K562 (cell line): ENCODE measurements around the gene GABPB2. TPM values are rescaled to one million over a fixed set of nuclear protein-coding genes. Genes with fewer than 3 reads are reported as not detected.

Experiments used
- AFF1 ChIP-seq, 2 experiments: fragments of 450-650 bp; IDR thresholded peaks; 2 replicates each; pipeline ENCODE4 v1.6.1; 2018; ENCODE audit warnings: mild to moderate bottlenecking in 2 of 2, low read depth in 1 of 2; ENCODE audit not compliant: partially characterized antibody in 2 of 2
- ATF3 ChIP-seq, 2 experiments: fragments of 450-650 bp in 1 of 2; sonication (generic) in 1 of 2; formaldehyde crosslinking in 1 of 2; IDR thresholded peaks in 1 of 2; conservative IDR thresholded peaks in 1 of 2; 2 replicates each; pipeline versions ENCODE4 v1.6.1 to v1.8.1; 2016 to 2023; ENCODE audit warnings: mild to moderate bottlenecking in 2 of 2, moderate library complexity in 2 of 2, inconsistent platforms in 1 of 2, missing genetic modification reagents in 1 of 2
- BRD9 ChIP-seq: fragments of 450-650 bp; IDR thresholded peaks from 2 replicates; pipeline ENCODE4 v1.6.1; 2018; ENCODE audit warnings: low read depth; ENCODE audit not compliant: partially characterized antibody
- C11orf30 ChIP-seq: fragments of 450-650 bp; IDR thresholded peaks from 2 replicates; pipeline ENCODE4 v1.6.1; 2016; ENCODE audit warnings: low read depth, mild to moderate bottlenecking
- CBX5 ChIP-seq: IDR thresholded peaks from 2 replicates; pipeline ENCODE4 v1.6.1; 2014; ENCODE audit warnings: low read depth, borderline replicate concordance
- CGGBP1 ChIP-seq: fragments of 250-450 bp; sonication (Bioruptor Pico); IDR thresholded peaks from 2 replicates; pipeline ENCODE4 v1.9.0; 2021; ENCODE audit warnings: mild to moderate bottlenecking
- DPF2 ChIP-seq: fragments of 450-650 bp; IDR thresholded peaks from 2 replicates; pipeline ENCODE4 v1.6.1; 2016
- EGR1 ChIP-seq: fragments of 450-650 bp; conservative IDR thresholded peaks from 2 replicates; pipeline ENCODE4 v1.6.1; 2017; ENCODE audit warnings: mild to moderate bottlenecking
- ELF1 ChIP-seq: fragments of 200-800 bp; sonication (Bioruptor generic); IDR thresholded peaks from 2 replicates; pipeline ENCODE4 v1.6.1; 2016; ENCODE audit warnings: missing genetic modification characterization, missing compliant biosample characterization
- FOXK2 ChIP-seq, 2 experiments: fragments of 450-650 bp; IDR thresholded peaks in 1 of 2; conservative IDR thresholded peaks in 1 of 2; 2 replicates each; pipeline ENCODE4 v1.6.1; 2016; ENCODE audit warnings: low read depth in 2 of 2, mild to moderate bottlenecking in 1 of 2
- GTF2F1 ChIP-seq: IDR thresholded peaks from 2 replicates; pipeline ENCODE4 v1.6.1; 2011; ENCODE audit warnings: low read depth, low read length, improper control_type of control experiment
- HEY1 ChIP-seq: fragments of 250-450 bp; sonication (Bioruptor Pico); IDR thresholded peaks from 2 replicates; pipeline ENCODE4 v1.5.0; 2020; ENCODE audit warnings: mild to moderate bottlenecking, moderate library complexity, borderline replicate concordance
- ILF3 ChIP-seq: fragments of 450-650 bp; IDR thresholded peaks from 2 replicates; pipeline ENCODE4 v1.6.1; 2018; ENCODE audit warnings: antibody characterized with exemption, mild to moderate bottlenecking, moderate library complexity, borderline replicate concordance
- KAT8 ChIP-seq: fragments of 450-650 bp; IDR thresholded peaks from 2 replicates; pipeline ENCODE4 v1.6.1; 2016; ENCODE audit warnings: low read depth, mild to moderate bottlenecking
- KDM2B ChIP-seq: fragments of 250-450 bp; sonication (Bioruptor Pico); IDR thresholded peaks from 2 replicates; pipeline ENCODE4 v1.8.0; 2021; ENCODE audit warnings: mild to moderate bottlenecking, moderate library complexity
- MAFF ChIP-seq: IDR thresholded peaks from 2 replicates; pipeline ENCODE4 v1.6.1; 2012; ENCODE audit warnings: low read length, improper control_type of control experiment
- MEIS2 ChIP-seq: fragments of 450-650 bp; IDR thresholded peaks from 2 replicates; pipeline ENCODE4 v1.6.1; 2014; ENCODE audit warnings: mild to moderate bottlenecking; ENCODE audit not compliant: partially characterized antibody
- NR3C1 ChIP-seq: sonication (generic); formaldehyde crosslinking; IDR thresholded peaks from 2 replicates; pipeline ENCODE4 v1.8.1; 2022; ENCODE audit warnings: missing genetic modification reagents
- SMARCB1 ChIP-seq: IDR thresholded peaks from 2 replicates; pipeline ENCODE4 v1.6.1; 2011; ENCODE audit warnings: improper control_type of control experiment, low read depth; ENCODE audit not compliant: insufficient read length
- SRSF3 ChIP-seq: fragments of 200-400 bp; formaldehyde crosslinking; IDR thresholded peaks from 2 replicates; pipeline ENCODE4 v1.6.1; 2016; ENCODE audit warnings: mild to moderate bottlenecking, low read length, moderate library complexity; ENCODE audit not compliant: insufficient read depth
- TGIF2 ChIP-seq: sonication (generic); formaldehyde crosslinking; IDR thresholded peaks from 2 replicates; pipeline ENCODE4 v1.8.1; 2022; ENCODE audit warnings: mild to moderate bottlenecking, missing genetic modification reagents, moderate library complexity
- TOE1 ChIP-seq, 2 experiments: fragments of 450-650 bp in 1 of 2; sonication (generic) in 1 of 2; formaldehyde crosslinking in 1 of 2; IDR thresholded peaks; 2 replicates each; pipeline versions ENCODE4 v1.7.1 to v1.8.0; 2016 to 2022; ENCODE audit warnings: borderline replicate concordance in 2 of 2, mild to moderate bottlenecking in 2 of 2, antibody characterized with exemption in 1 of 2, inconsistent platforms in 1 of 2, low read depth in 1 of 2, missing genetic modification reagents in 1 of 2, moderate library complexity in 1 of 2
- WHSC1 ChIP-seq: IDR thresholded peaks from one replicate; pipeline ENCODE4 v1.6.1; 2012; ENCODE audit warnings: low read length, control low read depth, inconsistent platforms
- ZNF165 ChIP-seq: fragments of 250-450 bp; sonication (Bioruptor Pico); IDR thresholded peaks from 2 replicates; pipeline ENCODE4 v1.4.0; 2020; ENCODE audit warnings: borderline replicate concordance
- ZNF253 ChIP-seq: fragments of 250-450 bp; sonication (Bioruptor Pico); conservative IDR thresholded peaks from 2 replicates; pipeline ENCODE4 v1.6.1; 2021; ENCODE audit warnings: mild to moderate bottlenecking
- polyA plus RNA-seq, 8 experiments: library from polyadenylated mRNA; depleted of rRNA in 4 of 8; stranded (reverse) in 5 of 8; unstranded in 3 of 8; fragments of >200 nt; fragmentation: Nextera tagmentation in 2 of 8; fragmentation: Illumina TruSeq in 1 of 8; extraction: Ambion mirVana in 2 of 8; extraction: Trizol in 1 of 8; gene quantifications; 2 replicates each; pipeline versions ENCODE4 v1.2.1 to v1.2.3, GENCODE V29; 2011 to 2014; ENCODE audit warnings: inconsistent platforms in 1 of 8, missing spikeins in 1 of 8
- total RNA-seq, 7 experiments: library from RNA; depleted of rRNA in 6 of 7; stranded (reverse); fragments of >200 nt in 6 of 7; fragmentation: Illumina TruSeq in 2 of 7; extraction: Trizol in 2 of 7; gene quantifications; 2 replicates each; pipeline versions ENCODE4 v1.2.1 to v1.2.3, GENCODE V29; 2011 to 2021; ENCODE audit warnings: low replicate concordance in 1 of 7

GABPB2 gene
- total and polyA plus RNA-seq, 9 of the 15 experiments (the other 6 are each of a cell fraction or from before 2014, with no cell fraction given), result 2.2 to 13.3 (median 6.1) TPM

- TF ChIP-seq ILF3 (no peak), ATF3 (IDR thresholded peaks at IDR 0.05) (peak; percentile 99), ATF3 (CRISPR knock-in tag; conservative IDR thresholded peaks at IDR 0.05) (peak; percentile 94), ZNF165 (CRISPR knock-in tag) (no peak), CBX5 (no peak), WHSC1 (no peak), EGR1 (0 out of 2 replicates have a peak, but pooled peaks have one; percentile 9), KDM2B (CRISPR knock-in tag) (no peak), ZNF253 (CRISPR knock-in tag) (no peak), FOXK2 (conservative IDR thresholded peaks at IDR 0.05 in 1 of 2, IDR thresholded peaks at IDR 0.05 in 1 of 2; ENCODE audit: low read depth in 2 of 2) (no peak), TGIF2 (no peak), NR3C1 (CRISPR knock-in tag) (no peak), HEY1 (CRISPR knock-in tag) (no peak), TOE1 (IDR thresholded peaks at IDR 0.05; ENCODE audit: borderline replicate concordance) (no peak), TOE1 (CRISPR knock-in tag; IDR thresholded peaks at IDR 0.05; ENCODE audit: borderline replicate concordance, low read depth) (no peak), CGGBP1 (CRISPR knock-in tag) (no peak), SRSF3 (no peak), AFF1 (IDR thresholded peaks at IDR 0.05; ENCODE audit: low read depth in 1 of 2, partially characterized antibody in 2 of 2) (no peak), SMARCB1 (no peak), KAT8 (no peak), MEIS2 (no peak), MAFF (peak; percentile 14; the same call in 1 of the 2 replicates), DPF2 (peak; percentile 83), GTF2F1 (no peak), C11orf30 (peak; percentile 41; the same call in 1 of the 2 replicates), BRD9 (peak; percentile 16), ELF1 (no peak)
Observed at GRCh38 chr1:151062741-151063371, 7.7 kb upstream of the GABPB2 start (continued).
